Mesenchymal stem cell (in vitro differentiated cells and primary cell): ENCODE measurements around the gene HPS1.
A peak's percentile ranks its signal among the peaks of the same experiment; 100 is the strongest.

ENCODE experiments used
- DNase-seq: peaks from one replicate; pipeline ENCODE4 v3.0.0-alpha.2; 2013
- H2AFZ ChIP-seq: one replicate; pipeline ENCODE4 v1.6.1; 2013; ENCODE audit warnings: low read depth, mild to moderate bottlenecking, control low read depth, inconsistent platforms, low read length, moderate library complexity
- H2AK5ac ChIP-seq: 2 replicates; pipeline ENCODE4 v1.6.1; 2013; ENCODE audit warnings: low read length, moderate library complexity, mild to moderate bottlenecking, inconsistent platforms; ENCODE audit not compliant: severe bottlenecking
- H2BK120ac ChIP-seq: one replicate; pipeline ENCODE4 v1.6.1; 2013; ENCODE audit warnings: low read depth, mild to moderate bottlenecking, inconsistent platforms, low read length, moderate library complexity
- H2BK12ac ChIP-seq, 2 experiments: one replicate each; pipeline ENCODE4 v1.6.1; 2013; ENCODE audit warnings: inconsistent platforms in 2 of 2, low read length in 2 of 2, mild to moderate bottlenecking in 2 of 2, moderate library complexity in 2 of 2, control low read depth in 1 of 2
- H2BK15ac ChIP-seq: one replicate; pipeline ENCODE4 v1.6.1; 2013; ENCODE audit warnings: mild to moderate bottlenecking, low read depth, inconsistent platforms; ENCODE audit not compliant: poor library complexity, severe bottlenecking
- H2BK5ac ChIP-seq: 2 replicates; pipeline ENCODE4 v1.6.1; 2013; ENCODE audit warnings: low read depth, mild to moderate bottlenecking, low read length, control low read depth, inconsistent platforms; ENCODE audit not compliant: poor library complexity, severe bottlenecking
- H3K14ac ChIP-seq, 2 experiments: one replicate each; pipeline ENCODE4 v1.6.1; 2013; ENCODE audit warnings: inconsistent platforms in 2 of 2, low read length in 2 of 2, control low read depth in 1 of 2, mild to moderate bottlenecking in 1 of 2, moderate library complexity in 1 of 2
- H3K18ac ChIP-seq, 2 experiments: one replicate each; pipeline ENCODE4 v1.6.1; 2013; ENCODE audit warnings: inconsistent platforms in 2 of 2, low read length in 2 of 2, control low read depth in 1 of 2, low read depth in 1 of 2, mild to moderate bottlenecking in 1 of 2
- H3K23ac ChIP-seq, 2 experiments: one replicate each; pipeline ENCODE4 v1.6.1; 2013; ENCODE audit warnings: inconsistent platforms in 2 of 2, low read length in 2 of 2, mild to moderate bottlenecking in 2 of 2, moderate library complexity in 2 of 2, control low read depth in 1 of 2
- H3K27ac ChIP-seq: 2 replicates; pipeline ENCODE4 v1.5.1; 2013; ENCODE audit warnings: mild to moderate bottlenecking, moderate library complexity, low read length, control low read depth, inconsistent platforms; ENCODE audit not compliant: poor library complexity, severe bottlenecking
- H3K27me3 ChIP-seq, 2 experiments: 2 replicates each; pipeline versions ENCODE4 v1.6.1 to v1.7.0; 2013; ENCODE audit warnings: low read length in 2 of 2, mild to moderate bottlenecking in 2 of 2, moderate library complexity in 2 of 2, control low read depth in 1 of 2, inconsistent platforms in 1 of 2; ENCODE audit not compliant: control insufficient read depth in 1 of 2, insufficient read depth in 1 of 2
- H3K36me3 ChIP-seq, 2 experiments: 2 replicates each; pipeline versions ENCODE4 v1.6.1 to v1.7.0; 2013; ENCODE audit warnings: low read length in 2 of 2, control low read depth in 1 of 2, inconsistent platforms in 1 of 2, low read depth in 1 of 2, mild to moderate bottlenecking in 1 of 2; ENCODE audit not compliant: insufficient read depth in 2 of 2, control insufficient read depth in 1 of 2
- H3K4ac ChIP-seq, 2 experiments: one replicate each; pipeline ENCODE4 v1.6.1; 2013; ENCODE audit warnings: inconsistent platforms in 2 of 2, low read length in 2 of 2, mild to moderate bottlenecking in 2 of 2, moderate library complexity in 2 of 2, control low read depth in 1 of 2, low read depth in 1 of 2
- H3K4me1 ChIP-seq: 2 replicates; pipeline ENCODE4 v1.6.1; 2013; ENCODE audit warnings: low read depth, low read length, control low read depth; ENCODE audit not compliant: control insufficient read depth, insufficient read depth
- H3K4me2 ChIP-seq: 2 replicates; pipeline ENCODE4 v1.6.1; 2013; ENCODE audit warnings: low read length, mild to moderate bottlenecking, inconsistent platforms; ENCODE audit not compliant: poor library complexity, severe bottlenecking
- H3K4me3 ChIP-seq, 2 experiments: 2 replicates each; pipeline versions ENCODE4 v1.5.1 to v1.7.0; 2013; ENCODE audit warnings: low read length in 2 of 2, mild to moderate bottlenecking in 2 of 2, control low read depth in 1 of 2, low read depth in 1 of 2; ENCODE audit not compliant: insufficient read depth in 1 of 2
- H3K79me1 ChIP-seq: replicated peaks from 2 replicates; pipeline ENCODE4 v1.6.1; 2013; ENCODE audit warnings: mild to moderate bottlenecking, control low read depth, low read length, inconsistent platforms; ENCODE audit not compliant: poor library complexity, severe bottlenecking
- H3K9ac ChIP-seq: 2 replicates; pipeline ENCODE4 v1.7.0; 2013; ENCODE audit warnings: mild to moderate bottlenecking, low read length, moderate library complexity
- H3K9me3 ChIP-seq: 2 replicates; pipeline ENCODE4 v1.7.0; 2013; ENCODE audit warnings: mild to moderate bottlenecking, low read length; ENCODE audit not compliant: control insufficient read depth
- H4K8ac ChIP-seq: one replicate; pipeline ENCODE4 v1.6.1; 2013; ENCODE audit warnings: inconsistent platforms, mild to moderate bottlenecking, low read length, moderate library complexity
- H4K91ac ChIP-seq: one replicate; pipeline ENCODE4 v1.6.1; 2013; ENCODE audit warnings: mild to moderate bottlenecking, low read length, inconsistent platforms
- WGBS: methylation state at CpG from one replicate; pipeline ENCODE4 v1.1.7; 2013; ENCODE audit warnings: mixed read lengths; 5-methylcytosine and 5-hydroxymethylcytosine counted together

Gene HPS1

GRCh38 chr10:98449287-98449686, 2.6 kb upstream of the HPS1 start:
- Histone ChIP-seq H2BK120ac (no peak overlapping the region), H3K4me3 (no peak overlapping the region), H3K79me1 (peaks cover 15% of the 10 kb centered on the region), H3K9me3 (no peaks in the 10 kb centered on the region), H3K9ac (no peak overlapping the region), H3K27ac (no peak overlapping the region), H3K14ac (no peak overlapping the region), H2BK15ac (no peak overlapping the region), H3K36me3 (peaks cover 13 to 14% of the 10 kb centered on the region in 2 experiments), H2AFZ (no peak overlapping the region), H3K23ac (no peak overlapping the region), H2AK5ac (no peak overlapping the region), H4K8ac (no peak overlapping the region), H3K4me1 (peaks cover 19% of the 10 kb centered on the region), H3K4ac (no peak overlapping the region), H3K4me2 (no peak overlapping the region), H2BK5ac (no peak overlapping the region), H4K91ac (no peak overlapping the region), H3K27me3 (no peaks in the 10 kb centered on the region), H2BK12ac (no peak overlapping the region), H3K18ac (no peak overlapping the region)
- DNase-seq = no peak

GRCh38 chr10:98446151-98446660, 529 bp downstream of the HPS1 start:
- H3K4me3 ChIP-seq = peak overlapping the region; percentile 85 to 86
- H2BK120ac ChIP-seq = peak overlapping the region; percentile 50
- H2BK15ac ChIP-seq = no peak overlapping the region
- peak overlapping the region; percentile 95 for H3K9ac ChIP-seq
- H3K4ac ChIP-seq = peak overlapping the region in 1 of 2 experiments; percentile 84
- H2AK5ac ChIP-seq = peak overlapping the region; percentile 39
- DNase-seq = peak; percentile 40
- H3K14ac ChIP-seq = peak overlapping the region; percentile 5 to 86
- H3K79me1 ChIP-seq = peaks cover 25% of the 10 kb centered on the region
- H3K27ac ChIP-seq = peak overlapping the region; percentile 74
- peaks cover 22% of the 10 kb centered on the region for H3K4me1 ChIP-seq
- H3K18ac ChIP-seq = peak overlapping the region; percentile 89 to 93
- peak overlapping the region in 1 of 2 experiments; percentile 43 for H2BK12ac ChIP-seq
- peaks cover 32 to 45% of the 10 kb centered on the region in 2 experiments for H3K36me3 ChIP-seq
- no peak overlapping the region for H2BK5ac ChIP-seq
- H3K9me3 ChIP-seq = no peaks in the 10 kb centered on the region
- 24% methylated on average over 25 of the region's 28 CpGs for WGBS
- peak overlapping the region; percentile 79 for H2AFZ ChIP-seq
- no peaks in the 10 kb centered on the region for H3K27me3 ChIP-seq
- peak overlapping the region; percentile 97 for H4K8ac ChIP-seq
- H3K4me2 ChIP-seq = peak overlapping the region; percentile 79
- no peak overlapping the region for H3K23ac ChIP-seq
- H4K91ac ChIP-seq = peak overlapping the region; percentile 94

GRCh38 chr10:98445200-98445812, 1.4 kb downstream of the HPS1 start:
- Histone ChIP-seq H3K14ac (no peak overlapping the region), H4K91ac (no peak overlapping the region), H2BK15ac (no peak overlapping the region), H4K8ac (no peak overlapping the region), H3K9me3 (no peaks in the 10 kb centered on the region), H3K4me2 (no peak overlapping the region), H3K4me1 (peaks cover 22% of the 10 kb centered on the region), H2BK120ac (no peak overlapping the region), H2AK5ac (no peak overlapping the region), H3K18ac (no peak overlapping the region), H3K4me3 (peak overlapping the region in 1 of 2 experiments; percentile 86), H2AFZ (no peak overlapping the region), H3K27me3 (no peaks in the 10 kb centered on the region), H3K36me3 (peaks cover 32 to 54% of the 10 kb centered on the region in 2 experiments), H2BK12ac (no peak overlapping the region), H3K4ac (no peak overlapping the region), H3K79me1 (peaks cover 25% of the 10 kb centered on the region), H3K27ac (no peak overlapping the region), H2BK5ac (no peak overlapping the region), H3K9ac (peak overlapping the region; percentile 95), H3K23ac (peak overlapping the region in 1 of 2 experiments; percentile 10)
- no peak for DNase-seq
- 97% methylated on average over 10 of the region's 10 CpGs for WGBS

- no peaks in the 10 kb centered on the region for H3K27me3 ChIP-seq
- no peak overlapping the region for H3K18ac ChIP-seq
- no peak overlapping the region for H2BK120ac ChIP-seq
- WGBS = 93% methylated on average over 9 of the region's 9 CpGs
- H2BK15ac ChIP-seq = no peak overlapping the region
- H2BK12ac ChIP-seq = no peak overlapping the region
- peaks cover 32 to 62% of the 10 kb centered on the region in 2 experiments for H3K36me3 ChIP-seq
- H3K27ac ChIP-seq = peak overlapping the region; percentile 13
- no peak overlapping the region for H2AK5ac ChIP-seq
- H3K9me3 ChIP-seq = no peaks in the 10 kb centered on the region
- no peak overlapping the region for H2BK5ac ChIP-seq
- H3K14ac ChIP-seq = no peak overlapping the region
- no peak overlapping the region for H3K23ac ChIP-seq
- H4K91ac ChIP-seq = no peak overlapping the region
- DNase-seq = no peak
- peaks cover 22% of the 10 kb centered on the region for H3K4me1 ChIP-seq
- no peak overlapping the region for H2AFZ ChIP-seq
- no peak overlapping the region for H4K8ac ChIP-seq
- no peak overlapping the region for H3K4me2 ChIP-seq
- no peak overlapping the region for H3K9ac ChIP-seq
- H3K79me1 ChIP-seq = peaks cover 25% of the 10 kb centered on the region
- H3K4me3 ChIP-seq = no peak overlapping the region
- H3K4ac ChIP-seq = no peak overlapping the region
These were observed 2.3 kb downstream of the HPS1 start for GRCh38 chr10:98444314-98445006.
